ENCODE results near the gene LZTR1.

GRCh38 chr22:21047730-21048129 lies 65.6 kb downstream of the LZTR1 start:
- TF ChIP-seq, protein P1, sequence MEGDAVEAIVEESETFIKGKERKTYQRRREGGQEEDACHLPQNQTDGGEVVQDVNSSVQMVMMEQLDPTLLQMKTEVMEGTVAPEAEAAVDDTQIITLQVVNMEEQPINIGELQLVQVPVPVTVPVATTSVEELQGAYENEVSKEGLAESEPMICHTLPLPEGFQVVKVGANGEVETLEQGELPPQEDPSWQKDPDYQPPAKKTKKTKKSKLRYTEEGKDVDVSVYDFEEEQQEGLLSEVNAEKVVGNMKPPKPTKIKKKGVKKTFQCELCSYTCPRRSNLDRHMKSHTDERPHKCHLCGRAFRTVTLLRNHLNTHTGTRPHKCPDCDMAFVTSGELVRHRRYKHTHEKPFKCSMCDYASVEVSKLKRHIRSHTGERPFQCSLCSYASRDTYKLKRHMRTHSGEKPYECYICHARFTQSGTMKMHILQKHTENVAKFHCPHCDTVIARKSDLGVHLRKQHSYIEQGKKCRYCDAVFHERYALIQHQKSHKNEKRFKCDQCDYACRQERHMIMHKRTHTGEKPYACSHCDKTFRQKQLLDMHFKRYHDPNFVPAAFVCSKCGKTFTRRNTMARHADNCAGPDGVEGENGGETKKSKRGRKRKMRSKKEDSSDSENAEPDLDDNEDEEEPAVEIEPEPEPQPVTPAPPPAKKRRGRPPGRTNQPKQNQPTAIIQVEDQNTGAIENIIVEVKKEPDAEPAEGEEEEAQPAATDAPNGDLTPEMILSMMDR (IDR thresholded peaks at IDR 0.05 in 8 of 11, conservative IDR thresholded peaks at IDR 0.05 in 3 of 11): no peak
- TF ChIP-seq POLR2A (IDR thresholded peaks at IDR 0.05): no peak

Data from spleen (tissue), 7 donors.